ENCODE measurements around the gene SLC24A3.

- no peak for TF ChIP-seq POLR2A (IDR thresholded peaks at IDR 0.05)
- TF ChIP-seq, protein P1, sequence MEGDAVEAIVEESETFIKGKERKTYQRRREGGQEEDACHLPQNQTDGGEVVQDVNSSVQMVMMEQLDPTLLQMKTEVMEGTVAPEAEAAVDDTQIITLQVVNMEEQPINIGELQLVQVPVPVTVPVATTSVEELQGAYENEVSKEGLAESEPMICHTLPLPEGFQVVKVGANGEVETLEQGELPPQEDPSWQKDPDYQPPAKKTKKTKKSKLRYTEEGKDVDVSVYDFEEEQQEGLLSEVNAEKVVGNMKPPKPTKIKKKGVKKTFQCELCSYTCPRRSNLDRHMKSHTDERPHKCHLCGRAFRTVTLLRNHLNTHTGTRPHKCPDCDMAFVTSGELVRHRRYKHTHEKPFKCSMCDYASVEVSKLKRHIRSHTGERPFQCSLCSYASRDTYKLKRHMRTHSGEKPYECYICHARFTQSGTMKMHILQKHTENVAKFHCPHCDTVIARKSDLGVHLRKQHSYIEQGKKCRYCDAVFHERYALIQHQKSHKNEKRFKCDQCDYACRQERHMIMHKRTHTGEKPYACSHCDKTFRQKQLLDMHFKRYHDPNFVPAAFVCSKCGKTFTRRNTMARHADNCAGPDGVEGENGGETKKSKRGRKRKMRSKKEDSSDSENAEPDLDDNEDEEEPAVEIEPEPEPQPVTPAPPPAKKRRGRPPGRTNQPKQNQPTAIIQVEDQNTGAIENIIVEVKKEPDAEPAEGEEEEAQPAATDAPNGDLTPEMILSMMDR (IDR thresholded peaks at IDR 0.05), result no peak
- no peak for TF ChIP-seq POLR2AphosphoS5 (IDR thresholded peaks at IDR 0.05)
- TF ChIP-seq EP300 (IDR thresholded peaks at IDR 0.05), result no peak
These were observed 302.6 kb downstream of the SLC24A3 start for GRCh38 chr20:19515074-19515473.

Data from upper lobe of left lung (tissue), 4 donors.